SK-N-SH treated with all-trans-retinoic acid at 6 μM for 48 hours (cell line): ENCODE measurements around the gene FGF5.
"Not testable (repeated sequence)": the region's sequence is repeated elsewhere in the genome, so short reads cannot be mapped to it uniquely, and the experiment has no call there.

Experiments
- ATAC-seq: fragments of 200-7000 bp; cut with Tn5 transposase; 3 replicates; pipeline ENCODE4 v1.9.1; 2020; ENCODE audit warnings: mild to moderate bottlenecking, moderate library complexity
- BACH2 ChIP-seq: fragments of 250-450 bp; sonication (Bioruptor Pico); IDR thresholded peaks from 2 replicates; pipeline ENCODE4 v1.9.0; 2021; ENCODE audit warnings: mild to moderate bottlenecking, borderline replicate concordance
- CREB5 ChIP-seq: fragments of 250-450 bp; sonication (Bioruptor Pico); IDR thresholded peaks from 2 replicates; pipeline ENCODE4 v1.5.1; 2020; ENCODE audit warnings: low read depth, mild to moderate bottlenecking, moderate library complexity
- CSDC2 ChIP-seq: fragments of 250-450 bp; sonication (Bioruptor Pico); IDR thresholded peaks from 2 replicates; pipeline ENCODE4 v1.5.0; 2020; ENCODE audit warnings: mild to moderate bottlenecking, moderate library complexity
- CSRNP3 ChIP-seq: fragments of 250-450 bp; sonication (Bioruptor Pico); IDR thresholded peaks from 2 replicates; pipeline ENCODE4 v1.5.1; 2021; ENCODE audit warnings: mild to moderate bottlenecking, moderate library complexity
- ESRRG ChIP-seq: fragments of 250-450 bp; sonication (Bioruptor Pico); IDR thresholded peaks from 2 replicates; pipeline ENCODE4 v1.6.1; 2021; ENCODE audit warnings: mild to moderate bottlenecking
- GLIS3 ChIP-seq: fragments of 250-450 bp; sonication (Bioruptor Pico); IDR thresholded peaks from 2 replicates; pipeline ENCODE4 v1.5.0; 2020; ENCODE audit warnings: mild to moderate bottlenecking, moderate library complexity
- ISL1 ChIP-seq: fragments of 250-450 bp; sonication (Bioruptor Pico); IDR thresholded peaks from 2 replicates; pipeline ENCODE4 v2.1.2; 2022; ENCODE audit warnings: mild to moderate bottlenecking, moderate library complexity
- OSR1 ChIP-seq: fragments of 250-450 bp; sonication (Bioruptor Pico); IDR thresholded peaks from 2 replicates; pipeline ENCODE4 v1.8.0; 2022; ENCODE audit warnings: moderate library complexity, mild to moderate bottlenecking, inconsistent platforms
- PATZ1 ChIP-seq: fragments of 250-450 bp; sonication (Bioruptor Pico); IDR thresholded peaks from 2 replicates; pipeline ENCODE4 v1.8.0; 2020; ENCODE audit warnings: mild to moderate bottlenecking, moderate library complexity, borderline replicate concordance
- POU6F1 ChIP-seq: fragments of 250-450 bp; sonication (Bioruptor Pico); IDR thresholded peaks from 2 replicates; pipeline ENCODE4 v1.8.0; 2021; ENCODE audit warnings: low read depth, mild to moderate bottlenecking, moderate library complexity, borderline replicate concordance
- RARB ChIP-seq: fragments of 250-450 bp; sonication (Bioruptor Pico); IDR thresholded peaks from 2 replicates; pipeline ENCODE4 v1.8.0; 2021; ENCODE audit warnings: mild to moderate bottlenecking, moderate library complexity
- SNAI2 ChIP-seq: fragments of 250-450 bp; sonication (Bioruptor Pico); IDR thresholded peaks from 2 replicates; pipeline ENCODE4 v1.5.0; 2020; ENCODE audit warnings: mild to moderate bottlenecking, moderate library complexity
- TOX ChIP-seq: fragments of 250-450 bp; sonication (Bioruptor Pico); IDR thresholded peaks from 2 replicates; pipeline ENCODE4 v1.8.0; 2021; ENCODE audit warnings: mild to moderate bottlenecking, moderate library complexity, borderline replicate concordance
- TSHZ2 ChIP-seq: fragments of 250-450 bp; sonication (Bioruptor Pico); IDR thresholded peaks from 2 replicates; pipeline ENCODE4 v1.5.0; 2020; ENCODE audit warnings: mild to moderate bottlenecking, moderate library complexity
- ZFP3 ChIP-seq: fragments of 250-450 bp; sonication (Bioruptor Pico); IDR thresholded peaks from 2 replicates; pipeline ENCODE4 v1.5.0; 2020; ENCODE audit warnings: mild to moderate bottlenecking, moderate library complexity
- ZFP30 ChIP-seq: fragments of 450-650 bp; formaldehyde crosslinking; IDR thresholded peaks from 2 replicates; pipeline ENCODE4 v1.5.0; 2022; ENCODE audit warnings: mild to moderate bottlenecking, moderate library complexity
- ZNF565 ChIP-seq: fragments of 450-650 bp; formaldehyde crosslinking; conservative IDR thresholded peaks from 2 replicates; pipeline ENCODE4 v1.5.0; 2020; ENCODE audit warnings: low read depth, mild to moderate bottlenecking, moderate library complexity

Gene FGF5

GRCh38 chr4:80309294-80310004, 43.0 kb downstream of the FGF5 start:
- peak; percentile 55 for ATAC-seq
- TF ChIP-seq OSR1 (no peak), ESRRG (CRISPR knock-in tag) (no peak), POU6F1 (CRISPR knock-in tag) (no peak), ZFP30 (CRISPR knock-in tag) (no peak), CSDC2 (CRISPR knock-in tag) (no peak), ZNF565 (no peak), GLIS3 (CRISPR knock-in tag) (no peak), RARB (CRISPR knock-in tag) (no peak), CREB5 (CRISPR knock-in tag) (no peak), SNAI2 (no peak), CSRNP3 (CRISPR knock-in tag) (no peak), ISL1 (CRISPR knock-in tag) (no peak), TOX (CRISPR knock-in tag) (no peak), BACH2 (CRISPR knock-in tag) (no peak), PATZ1 (CRISPR knock-in tag) (no peak), TSHZ2 (no peak)
- TF ChIP-seq, all 23 proteins: peak for 0

- no peak for TF ChIP-seq RARB (CRISPR knock-in tag)
- TF ChIP-seq, all 23 proteins: peak for 0
- no peak for ATAC-seq
Measured at GRCh38 chr4:80311130-80311529, 44.7 kb downstream of the FGF5 start.

- ATAC-seq = no peak
Measured at GRCh38 chr4:80312124-80312523, 45.7 kb downstream of the FGF5 start.

GRCh38 chr4:80313627-80314026, 47.2 kb downstream of the FGF5 start:
- no peak for ATAC-seq
- TF ChIP-seq CREB5 (CRISPR knock-in tag) (no peak), TSHZ2 (no peak), ZFP3 (no peak), BACH2 (CRISPR knock-in tag) (no peak)

More at GRCh38 chr4:80312124-80312523, 45.7 kb downstream of the FGF5 start:
- no peak for TF ChIP-seq OSR1
- peak; percentile 62 for TF ChIP-seq ISL1 (CRISPR knock-in tag)

GRCh38 chr4:80315848-80316247, 49.4 kb downstream of the FGF5 start:
- ATAC-seq = not testable (repeated sequence)
